Measurements from ENCODE around the gene DHX58.
"Not testable (repeated sequence)": the region's sequence is repeated elsewhere in the genome, so short reads cannot be mapped to it uniquely, and the experiment has no call there.

The DHX58 gene

GRCh38 chr17:42142371-42142896, 29.9 kb upstream of the DHX58 start:
- TF ChIP-seq CTCF (conservative IDR thresholded peaks at IDR 0.05; ENCODE audit: low read depth, low read length), result no peak
- no peak overlapping the region for H3K4me3 ChIP-seq (ENCODE audit: low read depth, low read length)
- peak; percentile 51 for DNase-seq (ENCODE audit: low read depth)

- TF ChIP-seq CTCF (conservative IDR thresholded peaks at IDR 0.05; ENCODE audit: low read depth, low read length), result no peak
- H3K4me3 ChIP-seq (ENCODE audit: low read depth, low read length), result no peak overlapping the region
- no peak for DNase-seq (ENCODE audit: low read depth)
Measured at GRCh38 chr17:42141382-42141781, 28.9 kb upstream of the DHX58 start.

- not testable (repeated sequence) for DNase-seq (ENCODE audit: low read depth); H3K4me3 ChIP-seq (ENCODE audit: low read depth, low read length)
Measured at GRCh38 chr17:42140690-42141089, 28.2 kb upstream of the DHX58 start.

GRCh38 chr17:42138749-42139492, 26.4 kb upstream of the DHX58 start:
- TF ChIP-seq CTCF (conservative IDR thresholded peaks at IDR 0.05; ENCODE audit: low read depth, low read length), result no peak
- no peak for DNase-seq (ENCODE audit: low read depth)
- no peak overlapping the region for H3K4me3 ChIP-seq (ENCODE audit: low read depth, low read length)

GRCh38 chr17:42136654-42137051, 24.1 kb upstream of the DHX58 start:
- DNase-seq (ENCODE audit: low read depth), result no peak
- no peak overlapping the region for H3K4me3 ChIP-seq (ENCODE audit: low read depth, low read length)
- no peak for TF ChIP-seq CTCF (conservative IDR thresholded peaks at IDR 0.05; ENCODE audit: low read depth, low read length)

- no peak overlapping the region for H3K4me3 ChIP-seq (ENCODE audit: low read depth, low read length)
Measured at GRCh38 chr17:42135664-42136653, 23.4 kb upstream of the DHX58 start.

More at GRCh38 chr17:42135664-42136653, 23.4 kb upstream of the DHX58 start:
- DNase-seq (ENCODE audit: low read depth), result peak; percentile 86
- no peak for TF ChIP-seq CTCF (conservative IDR thresholded peaks at IDR 0.05; ENCODE audit: low read depth, low read length)
